Right cardiac atrium (tissue), 5 donors: Measurements from ENCODE around the gene RC3H2. TPM values are rescaled to one million over a fixed set of nuclear protein-coding genes. Genes with fewer than 3 reads are reported as not detected.

Experiments used
- ATAC-seq, 2 donors: fragments of 200-7000 bp; cut with Tn5 transposase; one replicate each; pipeline versions ENCODE4 v1.8.0 to v1.9.1; 2020; ENCODE audit warnings: moderate library complexity in 2 of 2, mild to moderate bottlenecking in 1 of 2
- DNase-seq, 3 donors: peaks; one replicate each; pipeline ENCODE4 v3.0.0-alpha.2; 2020
- H3K27ac ChIP-seq: one replicate; pipeline ENCODE4 v1.5.1; 2013; ENCODE audit warnings: mild to moderate bottlenecking, low read length, control low read depth, moderate library complexity
- H3K27me3 ChIP-seq: one replicate; pipeline ENCODE4 v1.6.1; 2013; ENCODE audit not compliant: control insufficient read depth, insufficient read depth
- H3K4me1 ChIP-seq: one replicate; pipeline ENCODE4 v1.6.1; 2013; ENCODE audit warnings: low read length; ENCODE audit not compliant: control insufficient read depth, insufficient read depth
- H3K4me3 ChIP-seq: one replicate; pipeline ENCODE4 v1.5.1; 2013; ENCODE audit warnings: low read length, control low read depth
- H3K9me3 ChIP-seq: one replicate; pipeline ENCODE4 v1.6.1; 2013; ENCODE audit warnings: low read length; ENCODE audit not compliant: control insufficient read depth
- whole genome bisulfite sequencing: extraction: QIAGEN DNeasy Blood & Tissue Kit; methylation state at CpG from one replicate; pipeline ENCODE4 v1.1.7; 2013; 5-methylcytosine and 5-hydroxymethylcytosine counted together
- intact Hi-C, 4 donors: fragments of 100-400 bp; cut with DNase I; formaldehyde crosslinking; loops; one replicate each; pipeline versions ENCODE4 v1.11.0 to v1.14.0; 2022 to 2023
- long read RNA-seq, 4 donors: library from polyadenylated mRNA; unstranded; transcript quantifications; one replicate each; pipeline ENCODE4 v2.0.0, GENCODE V29; 2020 to 2021
- polyA plus RNA-seq: library from polyadenylated mRNA; stranded (reverse); fragments of 200-250 nt; gene quantifications from one replicate; pipeline ENCODE4 v1.2.3, GENCODE V29; 2013
- total RNA-seq, 4 donors: library from RNA; stranded (reverse); fragmentation: NEBNext Ultra II Directional; extraction: Animal tissue kit (Norgen Biotek cat#: 25700); gene quantifications; one replicate each; pipeline ENCODE4 v1.2.1, GENCODE V29; 2021
- donor health status: healthy with polysubstance abuse.
- donor health status: DM: no; HTN: yes; CAD: no.
- donor health status: DM: no; HTN: no; CAD: no.
- donor health status: DM: no; HTN: yes; CAD: no; lungs with severe emphysema.
- donor health status: DM: yes; HTN: yes; CAD: no.

The RC3H2 gene, protein sequence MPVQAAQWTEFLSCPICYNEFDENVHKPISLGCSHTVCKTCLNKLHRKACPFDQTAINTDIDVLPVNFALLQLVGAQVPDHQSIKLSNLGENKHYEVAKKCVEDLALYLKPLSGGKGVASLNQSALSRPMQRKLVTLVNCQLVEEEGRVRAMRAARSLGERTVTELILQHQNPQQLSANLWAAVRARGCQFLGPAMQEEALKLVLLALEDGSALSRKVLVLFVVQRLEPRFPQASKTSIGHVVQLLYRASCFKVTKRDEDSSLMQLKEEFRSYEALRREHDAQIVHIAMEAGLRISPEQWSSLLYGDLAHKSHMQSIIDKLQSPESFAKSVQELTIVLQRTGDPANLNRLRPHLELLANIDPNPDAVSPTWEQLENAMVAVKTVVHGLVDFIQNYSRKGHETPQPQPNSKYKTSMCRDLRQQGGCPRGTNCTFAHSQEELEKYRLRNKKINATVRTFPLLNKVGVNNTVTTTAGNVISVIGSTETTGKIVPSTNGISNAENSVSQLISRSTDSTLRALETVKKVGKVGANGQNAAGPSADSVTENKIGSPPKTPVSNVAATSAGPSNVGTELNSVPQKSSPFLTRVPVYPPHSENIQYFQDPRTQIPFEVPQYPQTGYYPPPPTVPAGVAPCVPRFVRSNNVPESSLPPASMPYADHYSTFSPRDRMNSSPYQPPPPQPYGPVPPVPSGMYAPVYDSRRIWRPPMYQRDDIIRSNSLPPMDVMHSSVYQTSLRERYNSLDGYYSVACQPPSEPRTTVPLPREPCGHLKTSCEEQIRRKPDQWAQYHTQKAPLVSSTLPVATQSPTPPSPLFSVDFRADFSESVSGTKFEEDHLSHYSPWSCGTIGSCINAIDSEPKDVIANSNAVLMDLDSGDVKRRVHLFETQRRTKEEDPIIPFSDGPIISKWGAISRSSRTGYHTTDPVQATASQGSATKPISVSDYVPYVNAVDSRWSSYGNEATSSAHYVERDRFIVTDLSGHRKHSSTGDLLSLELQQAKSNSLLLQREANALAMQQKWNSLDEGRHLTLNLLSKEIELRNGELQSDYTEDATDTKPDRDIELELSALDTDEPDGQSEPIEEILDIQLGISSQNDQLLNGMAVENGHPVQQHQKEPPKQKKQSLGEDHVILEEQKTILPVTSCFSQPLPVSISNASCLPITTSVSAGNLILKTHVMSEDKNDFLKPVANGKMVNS
- total RNA-seq (10 to 100 TPM; 38.2 to 42.1 (median 40.0) TPM), polyA plus RNA-seq (11.5 TPM)
- long read RNA-seq, donor 1, transcript RC3H2-202 (21 exons, 3,991 nt): major isoform, 19 of 56 reads
- long read RNA-seq, donor 1, partial matches to known transcripts: 8 of 56 reads
- long read RNA-seq, donor 1, other reads (novel, unspliced or antisense): 26 of 56 reads
- long read RNA-seq, donor 2, transcript RC3H2-202 (21 exons, 3,991 nt): major isoform, 5 of 13 reads
- long read RNA-seq, donor 2, partial matches to known transcripts: 1 of 13 reads
- long read RNA-seq, donor 2, other reads (novel, unspliced or antisense): 6 of 13 reads
- long read RNA-seq, donor 3, full-length matches to known transcripts: 23 of 70 reads
- long read RNA-seq, donor 3, partial matches to known transcripts: 19 of 70 reads
- long read RNA-seq, donor 3, other reads (novel, unspliced or antisense): 28 of 70 reads
- long read RNA-seq, donor 4, full-length matches to known transcripts: 13 of 25 reads
- long read RNA-seq, donor 4, partial matches to known transcripts: 1 of 25 reads
- long read RNA-seq, donor 4, other reads (novel, unspliced or antisense): 11 of 25 reads

DNA sequence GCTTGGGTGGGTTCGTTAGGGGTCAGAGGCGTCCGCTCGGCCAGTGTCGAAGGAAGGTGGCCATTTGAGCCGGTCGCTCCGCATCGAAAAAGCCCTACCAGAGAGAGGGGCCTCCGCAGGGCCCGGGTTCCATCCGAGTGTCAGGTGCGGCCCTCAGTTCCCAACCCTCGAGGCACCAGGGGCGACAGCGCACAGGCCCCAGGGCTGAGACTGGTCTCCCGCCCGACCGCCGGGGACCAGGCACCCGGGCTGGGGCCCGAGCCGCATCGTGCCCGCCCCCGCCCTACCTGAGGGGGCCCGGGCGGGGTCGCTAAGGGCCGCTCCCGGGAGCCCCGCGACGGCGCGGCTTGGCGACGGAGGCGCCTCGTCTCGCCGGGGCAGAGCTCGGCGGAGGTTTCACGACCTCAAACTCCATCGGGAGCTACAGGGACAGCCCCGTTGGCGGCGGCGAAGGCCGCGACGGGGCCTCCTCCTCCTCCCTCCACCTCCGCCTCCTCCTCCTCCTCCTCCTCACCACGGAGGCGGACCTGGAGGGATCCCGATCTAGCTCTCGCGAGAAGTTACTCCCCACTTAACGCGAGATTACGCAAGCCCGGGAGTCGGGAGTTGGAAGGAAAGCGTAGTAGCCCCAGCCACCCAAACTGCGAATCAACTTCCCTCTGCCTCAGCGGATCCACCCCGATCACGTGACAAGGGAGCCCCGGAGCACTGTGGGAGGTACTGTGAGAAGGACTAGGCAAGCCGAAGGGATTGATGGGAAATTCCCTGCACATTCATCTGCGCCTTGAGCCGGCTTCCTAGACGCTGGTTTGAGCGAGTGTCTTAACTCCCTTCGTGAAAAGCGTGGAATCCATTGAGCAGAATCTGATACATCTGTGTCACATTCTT is at the start of gene RC3H2:
Gene RC3H2, minus strand, starts transcription at position 537 of the 888 bp plus-strand sequence. CDS start 7,850 bp downstream, outside the sequence.
- peak; percentile 99 for ATAC-seq
- under 1% methylated on average over 77 of the region's 77 CpGs for WGBS
- intact Hi-C loops: no loop called here

DNA sequence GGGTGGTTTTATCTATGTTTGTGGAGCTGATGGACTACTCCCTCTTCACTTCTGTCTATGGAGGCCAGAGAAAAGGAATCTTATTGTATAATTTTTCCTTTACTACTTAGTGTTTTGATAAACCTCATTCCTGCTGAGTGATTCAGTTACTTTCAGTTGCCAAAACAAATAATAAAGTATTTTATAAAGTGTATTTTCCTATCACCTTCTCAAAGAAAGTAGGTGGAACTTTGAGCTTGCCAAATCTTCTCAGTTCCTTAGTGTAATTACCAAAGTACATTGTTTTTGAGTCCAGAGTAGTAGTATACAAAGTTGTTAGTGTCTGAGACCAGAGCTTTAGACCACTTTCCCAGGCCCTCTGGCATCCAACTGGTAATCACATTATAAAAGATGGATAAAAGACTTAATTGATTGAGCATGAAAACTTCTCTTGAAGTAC is 49.1 kb upstream of the RC3H2 start:
- Histone ChIP-seq H3K27me3 (no peaks in the 10 kb centered on the region), H3K4me1 (no peaks in the 10 kb centered on the region), H3K9me3 (no peaks in the 10 kb centered on the region), H3K4me3 (no peak overlapping the region), H3K27ac (no peak overlapping the region)
- no peak for DNase-seq
- ATAC-seq: peak; percentile 54 to 83
- intact Hi-C loops: no loop called here

More for the DNA sequence above, at the start of gene RC3H2:
- peak; percentile 98 to 99 (median 98) for DNase-seq
- peak within 1 kb of the TSS; percentile 92 for H3K4me3 ChIP-seq
- H3K27ac ChIP-seq: peak within 1 kb of the TSS; percentile 93
- no peaks in the 10 kb centered on the region for H3K4me1 ChIP-seq
- H3K27me3 ChIP-seq: no peaks in the 10 kb centered on the region
- H3K9me3 ChIP-seq: no peaks in the 10 kb centered on the region

DNA sequence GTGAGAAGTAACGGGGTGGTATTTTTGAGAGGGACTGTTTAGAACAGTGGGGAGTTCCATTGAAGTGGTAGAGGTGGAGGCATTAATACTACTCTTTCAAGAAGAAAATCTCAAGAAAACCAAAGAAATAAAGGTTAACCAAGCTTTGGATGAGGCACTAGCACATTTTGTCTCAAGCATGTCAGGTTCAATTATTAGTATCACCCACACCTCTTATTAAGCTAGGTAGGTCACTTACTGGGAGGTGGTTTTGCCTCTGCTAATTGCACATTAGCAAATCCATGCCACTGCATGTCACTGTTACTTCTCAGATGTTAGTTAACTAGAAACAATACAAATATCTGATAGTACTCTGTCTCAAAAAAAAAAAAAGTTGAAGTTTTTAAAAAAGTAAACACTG is 45.9 kb upstream of the RC3H2 start:
- H3K27ac ChIP-seq: no peak overlapping the region
- ATAC-seq: peak in 1 of 2 donors; percentile 25

DNA sequence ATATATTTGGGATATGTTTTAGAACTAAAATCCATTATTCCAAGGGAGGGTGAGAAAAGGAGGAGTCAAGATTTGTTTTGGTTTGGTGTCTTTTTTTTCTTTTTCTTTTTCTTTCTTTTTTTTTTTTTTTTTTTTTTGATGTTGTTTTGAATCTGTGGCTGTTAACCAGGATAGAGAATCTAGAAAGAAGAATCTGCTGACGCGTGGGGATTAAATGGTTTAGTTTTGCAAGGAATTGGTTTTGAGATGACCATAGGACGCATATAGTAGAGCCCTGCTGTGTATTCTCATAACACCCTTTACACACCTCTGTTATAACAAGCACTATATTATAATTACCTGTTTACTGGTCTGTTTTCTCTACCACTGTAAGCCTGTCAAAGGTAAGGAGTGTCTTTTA is 45.1 kb upstream of the RC3H2 start:
- Histone ChIP-seq H3K4me1 (peaks cover 3% of the 10 kb centered on the region), H3K4me3 (no peak overlapping the region), H3K27ac (no peak overlapping the region), H3K9me3 (no peaks in the 10 kb centered on the region), H3K27me3 (no peaks in the 10 kb centered on the region)
- ATAC-seq (no peak), DNase-seq (no peak)
- intact Hi-C loops: no loop called here
- 90% methylated on average over 3 of the region's 3 CpGs for whole genome bisulfite sequencing

More for the DNA sequence above, 45.9 kb upstream of the RC3H2 start:
- no peak for DNase-seq
- intact Hi-C loops: no loop called here
- peaks cover 3% of the 10 kb centered on the region for H3K4me1 ChIP-seq
- no peaks in the 10 kb centered on the region for H3K9me3 ChIP-seq
- H3K27me3 ChIP-seq: no peaks in the 10 kb centered on the region
- 94% methylated on average over 1 of the region's 1 CpG for WGBS
- H3K4me3 ChIP-seq: no peak overlapping the region

DNA sequence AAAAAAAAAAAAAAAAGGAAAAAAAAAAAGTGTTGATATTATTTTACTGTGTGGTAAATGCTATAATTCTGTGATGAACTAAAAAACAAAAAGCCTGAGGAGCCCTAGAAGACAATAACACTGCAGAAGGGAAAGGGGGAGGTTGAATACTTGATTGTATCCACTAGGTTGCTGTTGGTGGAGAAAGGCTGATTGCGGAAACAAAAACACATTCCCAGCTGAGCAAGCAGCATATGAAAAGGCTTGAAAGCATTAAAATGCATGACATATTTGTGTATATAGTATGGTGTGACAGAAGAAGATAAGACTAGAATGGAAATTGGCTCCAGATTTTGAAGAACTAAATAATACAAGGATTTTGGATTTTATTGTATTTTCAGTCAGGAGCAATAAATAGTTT is 44.5 kb upstream of the RC3H2 start:
- Histone ChIP-seq H3K4me1 (peaks cover 3% of the 10 kb centered on the region), H3K4me3 (no peak overlapping the region), H3K27ac (no peak overlapping the region), H3K9me3 (no peaks in the 10 kb centered on the region), H3K27me3 (no peaks in the 10 kb centered on the region)
- no peak for ATAC-seq
- intact Hi-C loops: no loop called here
- WGBS: 87% methylated on average over 1 of the region's 1 CpG
- no peak for DNase-seq

DNA sequence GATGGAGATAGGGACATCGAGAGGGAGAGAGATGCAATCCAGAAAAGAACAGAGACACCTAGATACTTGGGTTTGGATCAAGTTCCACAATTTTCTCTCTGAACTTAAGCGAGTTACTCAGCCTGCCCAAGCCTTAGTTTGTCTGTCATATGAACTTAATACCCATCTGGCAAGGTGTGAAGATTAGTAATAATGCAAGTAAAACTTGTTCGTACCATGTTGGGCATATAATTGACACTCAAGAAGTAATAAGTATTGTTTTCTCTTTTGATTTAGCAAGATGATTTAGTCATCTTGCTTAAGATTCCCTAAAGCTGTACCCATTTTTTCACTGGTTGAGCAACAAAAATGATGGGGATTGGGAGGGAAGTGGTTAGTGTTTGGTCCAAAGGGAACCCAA is 43.2 kb upstream of the RC3H2 start:
- intact Hi-C loops: no loop called here
- Histone ChIP-seq H3K4me3 (no peak overlapping the region), H3K4me1 (peaks cover 3% of the 10 kb centered on the region), H3K9me3 (no peaks in the 10 kb centered on the region), H3K27me3 (no peaks in the 10 kb centered on the region), H3K27ac (no peak overlapping the region)
- ATAC-seq (no peak), DNase-seq (no peak)
- 91% methylated on average over 3 of the region's 3 CpGs for whole genome bisulfite sequencing

DNA sequence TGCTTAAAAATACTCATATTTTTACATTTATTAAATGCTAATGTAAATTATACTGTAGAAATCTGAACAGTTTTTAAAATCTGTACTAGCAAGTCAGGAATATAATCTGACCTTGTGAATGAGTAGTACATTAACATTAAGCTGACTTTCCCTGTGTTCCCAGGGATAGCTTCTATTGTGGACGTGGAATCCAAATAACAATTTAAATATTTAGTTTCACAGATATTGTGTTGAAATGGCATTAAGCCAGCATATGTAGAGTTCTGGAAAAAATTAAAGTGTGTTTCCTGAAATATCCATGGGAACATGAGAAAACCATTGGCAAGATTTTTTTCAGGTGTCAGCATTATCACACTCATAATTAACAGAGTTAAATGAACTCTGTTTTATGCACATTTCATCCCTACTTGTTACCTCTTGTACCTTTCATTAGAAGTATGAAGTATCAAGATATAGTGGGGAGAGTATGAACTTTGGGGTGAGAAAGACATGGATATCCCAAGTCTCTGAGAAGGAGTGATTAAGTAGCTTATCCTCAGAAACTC is 41.4 kb upstream of the RC3H2 start:
- no peak overlapping the region for H3K4me3 ChIP-seq
- ATAC-seq (no peak), DNase-seq (no peak)
- intact Hi-C loops: no loop called here
- 75% methylated on average over 1 of the region's 1 CpG for WGBS
- no peak overlapping the region for H3K27ac ChIP-seq
- peaks cover 5% of the 10 kb centered on the region for H3K4me1 ChIP-seq
- no peaks in the 10 kb centered on the region for H3K27me3 ChIP-seq
- no peaks in the 10 kb centered on the region for H3K9me3 ChIP-seq

DNA sequence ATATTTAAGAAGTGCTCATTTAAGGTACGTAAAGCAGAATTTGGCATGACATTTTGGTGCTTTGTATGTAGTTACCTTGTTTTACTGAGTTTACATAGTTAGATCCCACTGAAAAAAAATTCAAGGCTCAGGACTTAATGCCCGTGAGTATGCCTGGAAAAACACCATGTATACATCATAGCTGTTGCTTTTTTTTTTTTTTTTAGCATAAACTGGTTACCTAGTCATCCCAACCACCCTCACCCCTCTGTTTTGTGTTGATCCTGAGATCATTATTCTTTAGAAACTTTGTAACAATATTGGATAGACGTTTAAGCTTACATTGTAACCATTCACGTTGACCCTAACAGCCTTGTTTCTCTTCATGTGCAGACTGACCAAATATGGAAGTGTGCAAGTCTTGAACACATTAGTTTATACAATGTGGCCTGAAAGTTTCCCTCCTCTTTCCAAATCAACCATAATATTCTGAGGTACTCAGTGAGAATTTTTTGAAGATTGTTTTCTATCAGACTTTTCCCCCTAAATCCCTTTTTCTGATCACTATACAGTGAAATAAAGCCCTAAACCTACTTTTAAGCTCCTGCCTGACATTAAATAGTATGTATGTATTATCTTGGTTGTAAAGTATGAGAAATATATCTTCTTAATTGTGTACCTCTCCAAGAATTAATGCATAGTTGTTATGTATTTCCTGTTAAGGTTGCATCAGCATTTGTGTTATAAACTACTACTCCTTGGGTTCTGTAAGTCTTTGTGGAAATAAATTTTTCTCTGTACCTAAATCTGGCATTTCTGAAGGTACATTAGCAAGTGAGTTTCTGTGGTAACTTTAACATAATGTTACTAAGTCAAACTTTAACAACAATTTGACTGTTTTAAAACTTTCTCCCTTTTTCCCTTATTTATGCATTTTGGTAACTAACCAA is 40.1 kb upstream of the RC3H2 start:
- Histone ChIP-seq H3K4me1 (peaks cover 5% of the 10 kb centered on the region), H3K9me3 (no peaks in the 10 kb centered on the region), H3K27me3 (no peaks in the 10 kb centered on the region), H3K27ac (no peak overlapping the region), H3K4me3 (no peak overlapping the region)
- DNase-seq (no peak), ATAC-seq (no peak)
- intact Hi-C loops: no loop called here
- 69% methylated on average over 4 of the region's 4 CpGs for WGBS
